Duodenal mucosa (tissue), 2 donors: ENCODE measurements around the gene TBC1D14.

Experiments used
- H3K27ac ChIP-seq: one replicate; pipeline ENCODE4 v1.7.0; 2013; ENCODE audit warnings: low read depth, low read length
- H3K27me3 ChIP-seq, 2 donors: one replicate each; pipeline ENCODE4 v1.7.0; 2013; ENCODE audit warnings: low read length in 2 of 2, control low read depth in 1 of 2; ENCODE audit not compliant: insufficient read depth in 2 of 2, control insufficient read depth in 1 of 2
- H3K36me3 ChIP-seq, 2 donors: one replicate each; pipeline ENCODE4 v1.7.0; 2013; ENCODE audit warnings: low read length in 2 of 2, control low read depth in 1 of 2; ENCODE audit not compliant: insufficient read depth in 2 of 2, control insufficient read depth in 1 of 2
- H3K4me1 ChIP-seq, 2 donors: one replicate each; pipeline ENCODE4 v1.7.0; 2013; ENCODE audit warnings: low read length in 2 of 2, control low read depth in 1 of 2; ENCODE audit not compliant: insufficient read depth in 2 of 2, control insufficient read depth in 1 of 2
- H3K4me3 ChIP-seq, 2 donors: one replicate each; pipeline ENCODE4 v1.7.0; 2013; ENCODE audit warnings: low read length in 2 of 2, low read depth in 1 of 2
- H3K9ac ChIP-seq, 2 donors: one replicate each; pipeline ENCODE4 v1.7.0; 2013; ENCODE audit warnings: low read length in 2 of 2, low read depth in 1 of 2
- H3K9me3 ChIP-seq, 2 donors: one replicate each; pipeline ENCODE4 v1.7.0; 2013; ENCODE audit warnings: low read length in 2 of 2, control low read depth in 1 of 2; ENCODE audit not compliant: control insufficient read depth in 1 of 2

TBC1D14 gene

DNA sequence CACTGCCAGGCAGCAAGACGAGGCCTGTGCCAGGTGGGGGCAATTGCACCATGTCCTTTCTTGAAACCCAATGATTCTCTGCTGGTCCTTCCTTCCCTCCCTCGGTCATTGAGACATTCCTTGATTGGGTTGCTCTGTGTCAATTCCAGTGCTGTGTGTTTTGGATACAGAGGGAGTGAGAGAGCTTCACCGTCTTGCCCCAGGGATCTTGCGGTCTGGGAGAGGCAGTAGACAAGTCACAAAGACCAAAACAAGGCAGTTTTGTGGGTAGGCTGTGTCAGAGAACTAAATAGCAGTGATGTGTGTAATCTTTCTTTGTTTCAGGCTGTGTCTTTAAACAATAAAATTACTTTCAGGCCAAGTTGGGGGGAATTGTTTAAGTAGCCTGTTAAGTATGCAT is 94.7 kb downstream of the TBC1D14 start:
- Histone ChIP-seq H3K27me3 (no peaks in the 10 kb centered on the region), H3K36me3 (peaks cover 32 to 75% of the 10 kb centered on the region in 2 donors), H3K9ac (no peak overlapping the region), H3K4me3 (no peak overlapping the region), H3K27ac (no peak overlapping the region), H3K4me1 (peaks cover 13 to 14% of the 10 kb centered on the region in 2 donors), H3K9me3 (no peaks in the 10 kb centered on the region)

DNA sequence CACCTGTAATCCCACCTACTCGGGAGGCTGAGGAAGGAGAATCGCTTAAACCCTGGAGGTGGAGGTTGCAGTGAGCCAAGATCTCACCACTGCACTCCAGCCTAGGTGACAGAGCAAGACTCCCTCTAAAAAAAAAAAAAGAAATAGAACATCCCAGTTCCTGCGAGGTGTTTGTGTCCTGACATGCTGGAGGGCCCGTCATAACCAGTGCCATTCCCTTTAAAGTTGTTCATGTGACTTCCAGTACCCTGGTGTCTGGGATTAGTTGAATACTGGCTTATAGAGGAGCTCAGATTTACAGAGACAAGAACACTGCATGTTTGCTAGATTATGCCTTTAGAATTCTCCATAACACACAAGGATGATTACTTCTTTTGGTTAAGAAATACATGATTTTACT is 95.9 kb downstream of the TBC1D14 start:
- Histone ChIP-seq H3K36me3 (peaks cover 31 to 71% of the 10 kb centered on the region in 2 donors), H3K9ac (no peak overlapping the region), H3K27ac (no peak overlapping the region), H3K4me1 (peaks cover 13 to 14% of the 10 kb centered on the region in 2 donors), H3K9me3 (no peaks in the 10 kb centered on the region), H3K27me3 (no peaks in the 10 kb centered on the region), H3K4me3 (no peak overlapping the region)

- Histone ChIP-seq H3K4me3 (no peak overlapping the region), H3K27ac (no peak overlapping the region), H3K9ac (no peak overlapping the region), H3K36me3 (peaks cover 30 to 71% of the 10 kb centered on the region in 2 donors), H3K4me1 (peaks cover 13 to 14% of the 10 kb centered on the region in 2 donors), H3K27me3 (no peaks in the 10 kb centered on the region), H3K9me3 (no peaks in the 10 kb centered on the region)
These were observed 96.8 kb downstream of the TBC1D14 start for GRCh38 chr4:7006411-7006810.

DNA sequence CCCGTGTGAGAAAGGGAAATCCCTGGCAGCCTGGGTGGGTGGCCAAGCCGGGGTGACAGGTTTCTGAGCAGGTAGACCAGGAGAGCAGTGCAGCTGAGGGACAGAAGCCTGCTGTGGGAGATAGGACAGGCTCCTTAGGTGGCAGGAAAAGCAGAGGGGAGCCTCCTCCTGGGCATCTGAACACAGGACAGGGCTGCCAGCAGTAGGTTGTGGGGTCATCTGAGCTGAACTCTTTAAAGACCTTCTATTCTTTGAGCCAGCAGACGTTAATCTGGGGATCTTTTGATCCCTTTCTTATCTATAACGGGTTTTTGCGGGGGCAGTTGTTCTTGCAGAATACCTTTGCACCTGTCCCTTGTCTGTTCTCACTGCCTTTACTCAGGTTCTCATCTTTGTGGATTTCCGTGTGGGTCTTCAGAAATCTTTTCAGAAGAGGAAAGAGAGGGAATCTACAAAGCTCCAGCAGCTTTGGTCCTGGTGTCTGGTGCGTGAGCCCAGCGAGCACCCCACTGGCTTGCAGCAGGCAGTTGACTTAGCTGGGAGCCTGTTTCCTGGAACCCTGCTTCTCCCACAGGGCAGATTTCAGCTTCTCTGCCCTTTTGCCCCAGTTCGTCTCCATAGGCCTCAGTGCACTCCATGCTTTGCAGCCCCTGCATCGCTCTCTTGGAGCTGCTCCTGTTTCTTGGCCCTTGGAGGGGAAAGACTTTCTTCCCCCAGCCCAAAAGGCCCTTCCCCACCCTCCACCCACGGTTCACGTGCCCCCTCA is 97.7 kb downstream of the TBC1D14 start:
- no peak overlapping the region for H3K9ac ChIP-seq
- H3K27ac ChIP-seq: no peak overlapping the region

DNA sequence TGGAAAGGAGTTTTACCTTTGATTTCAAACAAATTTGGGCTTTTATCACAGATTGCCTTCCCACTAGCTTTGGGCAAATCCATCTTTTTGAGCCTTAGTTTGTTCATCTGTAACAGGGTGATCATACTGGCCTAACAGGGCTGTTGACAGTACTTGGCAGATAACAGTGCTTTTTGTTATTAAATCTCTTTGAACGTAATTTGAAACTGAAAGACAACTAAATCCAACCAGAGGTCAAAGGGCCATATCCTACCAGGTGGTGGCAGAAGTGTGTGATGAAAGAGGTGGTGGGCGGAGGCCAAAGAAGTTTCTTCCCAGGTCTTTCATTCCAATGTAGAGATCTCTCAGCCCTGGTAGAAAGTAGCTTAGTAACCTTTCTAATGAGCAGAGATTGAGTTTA is 98.3 kb downstream of the TBC1D14 start:
- Histone ChIP-seq H3K4me3 (no peak overlapping the region), H3K36me3 (peaks cover 34 to 65% of the 10 kb centered on the region in 2 donors), H3K9ac (no peak overlapping the region), H3K4me1 (peaks cover 13 to 14% of the 10 kb centered on the region in 2 donors), H3K9me3 (no peaks in the 10 kb centered on the region), H3K27ac (no peak overlapping the region), H3K27me3 (no peaks in the 10 kb centered on the region)

More for the DNA sequence above, 97.7 kb downstream of the TBC1D14 start:
- Histone ChIP-seq H3K27me3 (no peaks in the 10 kb centered on the region), H3K4me1 (peaks cover 13 to 14% of the 10 kb centered on the region in 2 donors), H3K9me3 (no peaks in the 10 kb centered on the region), H3K36me3 (peaks cover 31 to 70% of the 10 kb centered on the region in 2 donors), H3K4me3 (no peak overlapping the region)

DNA sequence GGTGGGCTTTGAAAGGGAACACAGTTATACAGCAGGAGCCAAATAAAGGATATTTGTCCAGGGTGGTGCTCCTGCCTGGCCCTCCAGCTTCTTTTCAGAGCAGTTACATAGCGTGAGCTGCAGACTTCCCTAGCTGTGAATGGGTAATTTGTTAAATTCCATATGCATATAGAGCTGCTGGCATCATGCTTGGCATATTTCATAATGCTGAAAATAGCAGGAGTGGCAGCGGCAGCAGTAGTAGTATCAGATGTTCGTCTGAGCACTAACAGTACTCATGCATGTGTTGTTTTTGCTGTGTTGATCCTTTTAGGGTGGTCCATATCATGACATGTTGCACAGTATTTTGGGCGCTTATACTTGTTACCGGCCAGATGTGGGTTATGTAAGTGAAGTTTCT is 99.9 kb downstream of the TBC1D14 start:
- H3K9me3 ChIP-seq: no peaks in the 10 kb centered on the region
- H3K27me3 ChIP-seq: no peaks in the 10 kb centered on the region
- peaks cover 13 to 14% of the 10 kb centered on the region in 2 donors for H3K4me1 ChIP-seq
- H3K9ac ChIP-seq: no peak overlapping the region
- H3K27ac ChIP-seq: no peak overlapping the region
- H3K4me3 ChIP-seq: no peak overlapping the region
- peaks cover 34 to 58% of the 10 kb centered on the region in 2 donors for H3K36me3 ChIP-seq

DNA sequence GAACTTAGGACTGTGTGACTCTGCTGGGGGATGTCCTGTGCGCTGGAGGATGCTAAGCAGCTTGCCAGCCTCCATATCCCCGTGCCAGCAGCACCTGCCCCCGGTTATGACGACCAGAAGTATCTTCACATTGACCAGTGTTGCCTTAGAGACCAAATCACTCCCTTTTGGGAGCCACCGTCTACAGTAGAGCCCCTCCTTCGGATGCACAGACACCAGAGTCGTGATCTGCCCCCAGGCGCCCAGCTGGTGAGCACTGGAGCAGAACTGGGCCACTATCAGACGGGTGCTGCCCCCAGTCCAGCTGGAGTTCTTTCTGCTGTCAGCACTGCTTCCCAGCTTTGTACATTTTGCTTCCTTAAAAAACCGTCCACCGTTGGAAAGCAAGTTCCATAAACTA is 103.5 kb downstream of the TBC1D14 start:
- Histone ChIP-seq H3K9ac (no peak overlapping the region), H3K36me3 (peaks cover 48 to 78% of the 10 kb centered on the region in 2 donors), H3K27ac (no peak overlapping the region), H3K27me3 (no peaks in the 10 kb centered on the region), H3K4me1 (no peaks in the 10 kb centered on the region), H3K4me3 (no peak overlapping the region), H3K9me3 (no peaks in the 10 kb centered on the region)

GRCh38 chr4:7014815-7015214 is 105.2 kb downstream of the TBC1D14 start:
- Histone ChIP-seq H3K9me3 (no peaks in the 10 kb centered on the region), H3K36me3 (peaks cover 43 to 77% of the 10 kb centered on the region in 2 donors), H3K27ac (no peak overlapping the region), H3K4me3 (no peak overlapping the region), H3K27me3 (no peaks in the 10 kb centered on the region), H3K9ac (no peak overlapping the region), H3K4me1 (no peaks in the 10 kb centered on the region)

- Histone ChIP-seq H3K27ac (no peak overlapping the region), H3K9me3 (no peaks in the 10 kb centered on the region), H3K4me1 (no peaks in the 10 kb centered on the region), H3K27me3 (no peaks in the 10 kb centered on the region), H3K36me3 (peaks cover 38 to 72% of the 10 kb centered on the region in 2 donors), H3K9ac (no peak overlapping the region), H3K4me3 (no peak overlapping the region)
These were observed 105.9 kb downstream of the TBC1D14 start for GRCh38 chr4:7015383-7016035.

- Histone ChIP-seq H3K4me1 (no peaks in the 10 kb centered on the region), H3K27ac (no peak overlapping the region), H3K27me3 (no peaks in the 10 kb centered on the region), H3K36me3 (peaks cover 36 to 71% of the 10 kb centered on the region in 2 donors), H3K4me3 (no peak overlapping the region), H3K9ac (no peak overlapping the region), H3K9me3 (no peaks in the 10 kb centered on the region)
These were observed 106.5 kb downstream of the TBC1D14 start for GRCh38 chr4:7016086-7016485.
